PC-9 (cell line): ENCODE results near the gene CXCR1. TPM values are rescaled to one million over a fixed set of nuclear protein-coding genes. Genes with fewer than 3 reads are reported as not detected.

Experiments used
- BruUV-seq: library from RNA; stranded (reverse); fragments of 400-500 nt; replicated peaks from 2 replicates; lab custom pipeline; 2021; lab: Mats Ljungman, UMichigan
- CTCF ChIA-PET: fragments of 300-600 bp; sonication (Branson Sonifier 250); formaldehyde crosslinking; loops from one replicate; lab custom pipeline; 2022; ENCODE audit warnings: antibody characterized with exemption; lab: Charles Lee
- POLR2A ChIA-PET: fragments of 300-600 bp; sonication (Branson Sonifier 250); formaldehyde crosslinking; loops from one replicate; lab custom pipeline; 2022; ENCODE audit warnings: antibody characterized with exemption; ENCODE audit not compliant: unreplicated experiment; lab: Charles Lee
- DNase-seq, 2 experiments: peaks; one replicate each; pipeline versions ENCODE4 v3.0.0 to v3.0.0-alpha.2; 2015 to 2022; ENCODE audit warnings: mixed read lengths in 1 of 2
- H2AFZ ChIP-seq: fragments of 200-600 bp; sonication (generic); 2 replicates; pipeline ENCODE4 v1.8.1; 2017; ENCODE audit warnings: antibody characterized with exemption
- H3F3A ChIP-seq: fragments of 200-600 bp; sonication (generic); 2 replicates; pipeline ENCODE4 v1.8.1; 2017; ENCODE audit warnings: antibody characterized with exemption, mild to moderate bottlenecking, low read depth; ENCODE audit not compliant: insufficient read depth
- H3K27ac ChIP-seq: fragments of 200-600 bp; sonication (generic); 2 replicates; pipeline ENCODE4 v1.6.1; 2016; ENCODE audit warnings: mixed run types
- H3K27me3 ChIP-seq: fragments of 200-600 bp; sonication (generic); 2 replicates; pipeline ENCODE4 v1.6.1; 2016; ENCODE audit warnings: low read depth, mixed run types; ENCODE audit not compliant: insufficient read depth
- H3K36me3 ChIP-seq: fragments of 200-600 bp; sonication (generic); 2 replicates; pipeline ENCODE4 v1.6.1; 2016; ENCODE audit warnings: low read depth, mixed run types
- H3K4me1 ChIP-seq: fragments of 200-600 bp; sonication (generic); replicated peaks from 2 replicates; pipeline ENCODE4 v1.6.1; 2016; ENCODE audit warnings: mixed run types; ENCODE audit not compliant: insufficient read depth
- H3K4me2 ChIP-seq: fragments of 200-600 bp; sonication (generic); 2 replicates; pipeline ENCODE4 v1.6.1; 2017; ENCODE audit warnings: mixed run types
- H3K4me3 ChIP-seq: fragments of 200-600 bp; sonication (generic); 2 replicates; pipeline ENCODE4 v1.6.1; 2016; ENCODE audit warnings: mixed run types
- H3K79me2 ChIP-seq: fragments of 200-600 bp; sonication (generic); 2 replicates; pipeline ENCODE4 v1.6.1; 2017; ENCODE audit warnings: low read depth, mixed run types
- H3K9me2 ChIP-seq: fragments of 200-600 bp; sonication (generic); 2 replicates; pipeline ENCODE4 v1.8.1; 2017; ENCODE audit warnings: mild to moderate bottlenecking; ENCODE audit not compliant: insufficient read depth
- H3K9me3 ChIP-seq: fragments of 200-600 bp; sonication (generic); 2 replicates; pipeline ENCODE4 v1.8.1; 2016; ENCODE audit warnings: low read depth; ENCODE audit not compliant: insufficient read depth
- H4K20me1 ChIP-seq: fragments of 200-600 bp; sonication (generic); 2 replicates; pipeline ENCODE4 v1.8.1; 2017; ENCODE audit not compliant: insufficient read depth
- EZH2 ChIP-seq: fragments of 200-600 bp; sonication (generic); IDR thresholded peaks from 2 replicates; pipeline ENCODE4 v1.8.0; 2017; ENCODE audit warnings: antibody characterized with exemption, low read depth
- intact Hi-C: fragments of 100-400 bp; cut with micrococcal nuclease; formaldehyde crosslinking; loops from one replicate; pipeline ENCODE4 v1.10.0; 2022; ENCODE audit not compliant: unreplicated experiment
- total RNA-seq: library from RNA; stranded (reverse); gene quantifications from 2 replicates; pipeline ENCODE4 v1.2.3, GENCODE V29; 2021
- TF ChIP-seq, protein P1 (sequence below): fragments of 200-600 bp; sonication (generic); conservative IDR thresholded peaks from 2 replicates; pipeline ENCODE4 v1.6.1; 2017; ENCODE audit warnings: mixed run types, antibody characterized with exemption, mild to moderate bottlenecking, moderate library complexity

Gene CXCR1
- total RNA-seq, 1 experiment from 2014 or later, result not detected

DNA sequence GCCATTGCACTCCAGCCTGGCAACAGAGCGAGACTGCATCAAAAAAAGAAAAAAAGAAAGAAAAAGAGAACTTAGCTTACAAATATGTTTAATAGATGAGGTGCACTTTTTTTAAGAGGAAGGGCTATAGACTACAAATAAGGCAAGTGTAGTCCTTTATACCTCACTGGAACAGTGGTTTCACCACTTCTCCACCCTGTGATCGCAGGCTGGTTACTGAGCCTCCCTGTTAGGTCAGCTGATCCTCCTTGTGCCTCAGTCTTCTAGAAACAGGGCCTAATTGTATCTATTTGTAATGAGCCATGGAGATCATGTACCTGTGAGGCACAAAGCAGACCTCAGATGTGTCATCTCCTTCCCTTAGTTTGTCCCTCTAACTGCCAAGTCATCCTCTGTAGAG, 36.4 kb downstream of the CXCR1 start:
- TF ChIP-seq, protein P1, sequence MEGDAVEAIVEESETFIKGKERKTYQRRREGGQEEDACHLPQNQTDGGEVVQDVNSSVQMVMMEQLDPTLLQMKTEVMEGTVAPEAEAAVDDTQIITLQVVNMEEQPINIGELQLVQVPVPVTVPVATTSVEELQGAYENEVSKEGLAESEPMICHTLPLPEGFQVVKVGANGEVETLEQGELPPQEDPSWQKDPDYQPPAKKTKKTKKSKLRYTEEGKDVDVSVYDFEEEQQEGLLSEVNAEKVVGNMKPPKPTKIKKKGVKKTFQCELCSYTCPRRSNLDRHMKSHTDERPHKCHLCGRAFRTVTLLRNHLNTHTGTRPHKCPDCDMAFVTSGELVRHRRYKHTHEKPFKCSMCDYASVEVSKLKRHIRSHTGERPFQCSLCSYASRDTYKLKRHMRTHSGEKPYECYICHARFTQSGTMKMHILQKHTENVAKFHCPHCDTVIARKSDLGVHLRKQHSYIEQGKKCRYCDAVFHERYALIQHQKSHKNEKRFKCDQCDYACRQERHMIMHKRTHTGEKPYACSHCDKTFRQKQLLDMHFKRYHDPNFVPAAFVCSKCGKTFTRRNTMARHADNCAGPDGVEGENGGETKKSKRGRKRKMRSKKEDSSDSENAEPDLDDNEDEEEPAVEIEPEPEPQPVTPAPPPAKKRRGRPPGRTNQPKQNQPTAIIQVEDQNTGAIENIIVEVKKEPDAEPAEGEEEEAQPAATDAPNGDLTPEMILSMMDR, result no peak
- TF ChIP-seq EZH2, result no peak
- no peak overlapping the region for H2AFZ ChIP-seq
- H3K9me2 ChIP-seq, result no peaks in the 10 kb centered on the region
- DNase-seq, result no peak
- H3K4me1 ChIP-seq, result no peaks in the 10 kb centered on the region
- ChIA-PET CTCF (interaction anchor here (0.6 kb wide), 1 partner anchor 913 kb away, joined by 6 read pairs; no protein-coding TSS in a partner anchor), POLR2A (no interaction called here)
- no peaks in the 10 kb centered on the region for H3K79me2 ChIP-seq
- no peak overlapping the region for H3K4me3 ChIP-seq
- no peaks in the 10 kb centered on the region for H3F3A ChIP-seq
- intact Hi-C loops, result no loop called here
- no peak overlapping the region for H3K27ac ChIP-seq
- peaks cover 42% of the 10 kb centered on the region for H3K27me3 ChIP-seq
- H3K9me3 ChIP-seq, result no peaks in the 10 kb centered on the region
- no peaks in the 10 kb centered on the region for H3K36me3 ChIP-seq
- BruUV-seq, result no TSS peak
- H3K4me2 ChIP-seq, result no peak overlapping the region
- no peaks in the 10 kb centered on the region for H4K20me1 ChIP-seq

- H3K9me3 ChIP-seq, result no peaks in the 10 kb centered on the region
- no peaks in the 10 kb centered on the region for H3K36me3 ChIP-seq
- intact Hi-C loops, result no loop called here
- no peaks in the 10 kb centered on the region for H3K4me1 ChIP-seq
- H3K27ac ChIP-seq, result no peak overlapping the region
- TF ChIP-seq, protein P1, result no peak
- TF ChIP-seq EZH2, result no peak
- CTCF ChIA-PET, result interaction anchor here (0.6 kb wide), 1 partner anchor 914 kb away, joined by 6 read pairs; no protein-coding TSS in a partner anchor
- H2AFZ ChIP-seq, result no peak overlapping the region
- H3K9me2 ChIP-seq, result no peaks in the 10 kb centered on the region
- no peaks in the 10 kb centered on the region for H3F3A ChIP-seq
- peaks cover 34% of the 10 kb centered on the region for H3K27me3 ChIP-seq
- H3K4me2 ChIP-seq, result no peak overlapping the region
- BruUV-seq, result no TSS peak
- DNase-seq, result no peak
- no peaks in the 10 kb centered on the region for H3K79me2 ChIP-seq
- no peaks in the 10 kb centered on the region for H4K20me1 ChIP-seq
- POLR2A ChIA-PET, result no interaction called here
- no peak overlapping the region for H3K4me3 ChIP-seq
Observed at GRCh38 chr2:218129458-218130135, 37.2 kb downstream of the CXCR1 start.

DNA sequence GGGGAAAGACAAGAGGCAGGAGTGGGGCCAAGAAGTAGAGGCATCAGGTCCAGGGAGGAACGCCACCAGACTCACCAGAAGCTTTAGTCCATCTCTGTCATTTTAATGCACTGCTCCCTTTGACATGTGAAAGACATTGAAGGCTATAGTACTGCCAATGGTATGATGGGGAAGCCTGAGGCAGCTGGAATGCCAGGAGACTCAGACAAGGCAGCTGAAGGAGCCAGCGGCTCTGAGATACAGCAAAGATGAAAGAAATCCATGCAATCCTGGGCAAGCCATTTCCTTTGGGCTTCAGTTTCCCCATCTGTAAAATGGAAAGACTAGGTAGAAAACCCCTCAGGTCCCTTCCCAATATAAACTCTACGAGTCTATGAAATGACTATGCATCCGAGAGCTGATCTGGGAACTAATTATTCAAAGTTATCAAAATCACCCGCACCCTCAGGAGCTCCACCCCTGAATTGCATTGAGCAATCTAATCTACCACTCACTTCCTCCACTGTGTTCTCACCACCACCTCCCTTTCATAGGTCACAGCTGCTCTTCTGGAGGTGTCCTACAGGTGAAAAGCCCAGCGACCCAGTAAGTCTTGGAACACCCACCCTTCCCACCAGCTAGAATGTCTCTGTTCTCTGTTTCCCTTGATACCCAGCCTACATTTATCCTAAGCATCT, 37.8 kb downstream of the CXCR1 start:
- TF ChIP-seq, protein P1, result no peak
- no peak for TF ChIP-seq EZH2
- Histone ChIP-seq H3K27me3 (peaks cover 28% of the 10 kb centered on the region), H3K9me2 (no peaks in the 10 kb centered on the region), H3K4me3 (no peak overlapping the region), H3F3A (no peaks in the 10 kb centered on the region), H3K79me2 (no peaks in the 10 kb centered on the region), H3K4me1 (no peaks in the 10 kb centered on the region), H4K20me1 (no peaks in the 10 kb centered on the region), H3K9me3 (no peaks in the 10 kb centered on the region), H3K36me3 (no peaks in the 10 kb centered on the region), H3K27ac (no peak overlapping the region), H3K4me2 (no peak overlapping the region), H2AFZ (no peak overlapping the region)
- CTCF ChIA-PET, result interaction anchor here (0.6 kb wide), 1 partner anchor 342 kb away, joined by 3 read pairs; no protein-coding TSS in a partner anchor
- POLR2A ChIA-PET, result no interaction called here
- no peak for DNase-seq
- intact Hi-C loops, result no loop called here
- BruUV-seq, result no TSS peak
